ENCODE data around the gene BEND5. TPM values are rescaled to one million over a fixed set of nuclear protein-coding genes. Genes with fewer than 3 reads are reported as not detected.

Gene BEND5
- total RNA-seq, 2 donors from 2014 or later = 4.9 to 5.2 TPM

DNA sequence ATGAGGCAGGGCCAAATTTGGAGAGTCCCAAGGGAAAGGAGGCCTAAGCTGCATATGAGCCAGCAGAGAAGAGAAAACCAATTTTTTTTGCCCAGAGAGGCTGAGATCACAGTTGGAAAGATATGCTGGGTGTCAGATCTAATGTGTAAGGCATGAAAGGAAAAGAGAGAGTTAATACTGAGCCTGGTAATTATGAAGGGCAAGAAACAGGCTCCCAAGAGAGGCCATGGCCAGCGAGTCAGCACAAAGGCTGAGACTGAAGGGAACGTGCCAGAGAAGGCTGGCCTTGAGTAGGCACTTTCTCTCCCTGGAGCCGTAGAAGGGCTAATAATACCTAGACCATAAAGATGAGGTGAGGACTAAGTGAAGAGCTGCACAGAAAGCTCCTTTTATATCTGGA is 31.8 kb upstream of the BEND5 start:
- no peaks in the 10 kb centered on the region for H3K4me1 ChIP-seq (replicated peaks)
- TF ChIP-seq POLR2AphosphoS5 (IDR thresholded peaks at IDR 0.05) (no peak), POLR2A (IDR thresholded peaks at IDR 0.05) (no peak)
- TF ChIP-seq, protein P1, sequence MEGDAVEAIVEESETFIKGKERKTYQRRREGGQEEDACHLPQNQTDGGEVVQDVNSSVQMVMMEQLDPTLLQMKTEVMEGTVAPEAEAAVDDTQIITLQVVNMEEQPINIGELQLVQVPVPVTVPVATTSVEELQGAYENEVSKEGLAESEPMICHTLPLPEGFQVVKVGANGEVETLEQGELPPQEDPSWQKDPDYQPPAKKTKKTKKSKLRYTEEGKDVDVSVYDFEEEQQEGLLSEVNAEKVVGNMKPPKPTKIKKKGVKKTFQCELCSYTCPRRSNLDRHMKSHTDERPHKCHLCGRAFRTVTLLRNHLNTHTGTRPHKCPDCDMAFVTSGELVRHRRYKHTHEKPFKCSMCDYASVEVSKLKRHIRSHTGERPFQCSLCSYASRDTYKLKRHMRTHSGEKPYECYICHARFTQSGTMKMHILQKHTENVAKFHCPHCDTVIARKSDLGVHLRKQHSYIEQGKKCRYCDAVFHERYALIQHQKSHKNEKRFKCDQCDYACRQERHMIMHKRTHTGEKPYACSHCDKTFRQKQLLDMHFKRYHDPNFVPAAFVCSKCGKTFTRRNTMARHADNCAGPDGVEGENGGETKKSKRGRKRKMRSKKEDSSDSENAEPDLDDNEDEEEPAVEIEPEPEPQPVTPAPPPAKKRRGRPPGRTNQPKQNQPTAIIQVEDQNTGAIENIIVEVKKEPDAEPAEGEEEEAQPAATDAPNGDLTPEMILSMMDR (IDR thresholded peaks at IDR 0.05) = no peak
- DNase-seq (ENCODE audit: low spot score) = no peak
- WGBS = 70% methylated on average over 3 of the region's 3 CpGs
- no peaks in the 10 kb centered on the region for H3K9me3 ChIP-seq
- H3K27me3 ChIP-seq (replicated peaks; ENCODE audit: insufficient read depth) = no peaks in the 10 kb centered on the region
- H3K4me3 ChIP-seq = no peak overlapping the region
- intact Hi-C loops (cut with DNase I) = no loop called here
- no peak overlapping the region for H3K27ac ChIP-seq
- H3K36me3 ChIP-seq = no peaks in the 10 kb centered on the region

DNA sequence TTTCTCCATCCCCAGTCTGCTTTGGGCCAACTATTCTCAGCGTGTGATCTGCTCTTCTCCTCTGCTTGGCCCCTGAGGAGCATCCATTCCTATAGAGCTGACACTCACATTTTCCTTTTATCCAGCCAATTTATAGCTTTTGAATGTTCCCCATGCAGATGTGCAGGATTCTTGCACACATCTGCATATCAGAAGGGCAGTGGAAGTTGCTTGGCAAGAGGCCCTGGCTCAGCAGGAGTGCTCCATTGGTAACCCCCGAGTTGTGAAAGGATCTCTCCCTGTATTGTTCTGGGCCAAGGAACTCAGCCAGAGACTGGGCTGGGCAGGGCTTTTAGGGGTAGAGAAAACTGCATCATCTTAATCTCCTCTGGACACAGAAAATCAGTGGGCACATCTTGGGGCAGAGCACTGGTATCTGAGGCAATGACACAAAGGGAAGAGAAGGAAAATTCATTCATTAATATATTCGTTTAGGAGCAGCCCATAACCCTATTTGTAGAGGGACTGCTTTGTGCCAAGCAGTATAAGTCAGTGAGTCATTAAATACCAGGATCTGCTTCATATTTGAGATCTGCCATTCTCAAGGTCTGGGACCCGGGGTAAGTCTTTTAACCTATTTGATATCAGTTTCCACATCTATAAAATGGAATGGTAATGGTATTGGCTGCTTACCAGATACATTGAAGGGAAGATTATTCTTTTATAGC is 31.0 kb upstream of the BEND5 start:
- Histone ChIP-seq H3K9me3 (no peaks in the 10 kb centered on the region), H3K36me3 (no peaks in the 10 kb centered on the region), H3K4me3 (no peak overlapping the region), H3K27me3 (replicated peaks; ENCODE audit: insufficient read depth) (no peaks in the 10 kb centered on the region), H3K27ac (no peak overlapping the region), H3K4me1 (replicated peaks) (no peaks in the 10 kb centered on the region)
- no peak for TF ChIP-seq POLR2AphosphoS5 (IDR thresholded peaks at IDR 0.05)
- TF ChIP-seq POLR2A (IDR thresholded peaks at IDR 0.05) = no peak
- TF ChIP-seq, protein P1 (IDR thresholded peaks at IDR 0.05) = no peak
- WGBS = 33% methylated on average over 4 of the region's 4 CpGs
- DNase-seq (ENCODE audit: low spot score) = no peak
- intact Hi-C loops (cut with DNase I) = no loop called here

DNA sequence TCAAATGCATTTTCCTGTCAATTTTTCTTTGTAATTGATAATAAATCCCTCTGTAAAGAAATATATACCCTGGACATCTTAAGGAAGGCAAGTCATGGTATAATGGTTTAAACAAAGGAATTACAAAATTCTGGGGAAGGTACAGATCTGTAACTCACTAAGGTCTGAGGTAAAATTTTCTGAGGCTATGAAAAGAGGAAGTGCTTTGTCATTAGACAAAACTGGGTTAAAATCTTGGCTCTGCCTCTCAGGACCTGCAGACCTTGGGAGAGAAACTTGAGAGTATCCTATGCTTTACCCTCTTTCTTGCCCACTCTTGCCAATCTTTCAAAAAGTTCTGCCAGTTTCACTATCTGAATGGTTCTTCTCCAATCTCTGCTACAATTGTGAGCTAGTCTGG is 26.8 kb upstream of the BEND5 start:
- Histone ChIP-seq H3K27ac (no peak overlapping the region), H3K36me3 (no peaks in the 10 kb centered on the region), H3K4me3 (no peak overlapping the region), H3K9me3 (no peaks in the 10 kb centered on the region), H3K27me3 (replicated peaks; ENCODE audit: insufficient read depth) (no peaks in the 10 kb centered on the region), H3K4me1 (replicated peaks) (no peaks in the 10 kb centered on the region)
- intact Hi-C loops (cut with DNase I) = no loop called here
- TF ChIP-seq POLR2AphosphoS5 (IDR thresholded peaks at IDR 0.05) (no peak), POLR2A (IDR thresholded peaks at IDR 0.05) (no peak)
- TF ChIP-seq, protein P1 (IDR thresholded peaks at IDR 0.05) = no peak
- no peak for DNase-seq (ENCODE audit: low spot score)

DNA sequence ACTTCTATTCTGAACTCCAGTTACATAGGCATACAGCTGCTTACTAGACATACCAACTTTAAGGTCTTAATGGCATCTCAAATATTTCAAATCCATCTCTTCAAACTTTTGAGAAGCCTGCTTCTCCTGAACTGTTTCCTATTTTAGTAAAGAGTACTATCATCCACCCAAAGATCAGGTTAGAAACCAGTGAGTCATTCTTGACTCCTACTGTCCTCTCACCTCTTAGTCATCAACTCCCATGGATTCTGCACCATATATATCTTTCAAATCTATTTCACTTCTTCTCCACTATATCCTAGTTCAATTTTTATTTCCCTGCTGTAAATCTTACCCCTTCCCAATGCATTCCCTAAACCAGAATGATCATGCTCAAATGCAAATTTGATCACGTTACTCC is 18.1 kb upstream of the BEND5 start:
- Histone ChIP-seq H3K4me1 (replicated peaks) (no peaks in the 10 kb centered on the region), H3K27me3 (replicated peaks; ENCODE audit: insufficient read depth) (no peaks in the 10 kb centered on the region), H3K27ac (no peak overlapping the region), H3K4me3 (no peak overlapping the region), H3K9me3 (no peaks in the 10 kb centered on the region), H3K36me3 (no peaks in the 10 kb centered on the region)
- DNase-seq (ENCODE audit: low spot score) = no peak
- TF ChIP-seq, protein P1 (IDR thresholded peaks at IDR 0.05) = no peak
- TF ChIP-seq POLR2AphosphoS5 (IDR thresholded peaks at IDR 0.05) = no peak
- TF ChIP-seq POLR2A (IDR thresholded peaks at IDR 0.05) = no peak
- 0% methylated on average over 1 of the region's 1 CpG for WGBS
- intact Hi-C loops (cut with DNase I) = no loop called here

DNA sequence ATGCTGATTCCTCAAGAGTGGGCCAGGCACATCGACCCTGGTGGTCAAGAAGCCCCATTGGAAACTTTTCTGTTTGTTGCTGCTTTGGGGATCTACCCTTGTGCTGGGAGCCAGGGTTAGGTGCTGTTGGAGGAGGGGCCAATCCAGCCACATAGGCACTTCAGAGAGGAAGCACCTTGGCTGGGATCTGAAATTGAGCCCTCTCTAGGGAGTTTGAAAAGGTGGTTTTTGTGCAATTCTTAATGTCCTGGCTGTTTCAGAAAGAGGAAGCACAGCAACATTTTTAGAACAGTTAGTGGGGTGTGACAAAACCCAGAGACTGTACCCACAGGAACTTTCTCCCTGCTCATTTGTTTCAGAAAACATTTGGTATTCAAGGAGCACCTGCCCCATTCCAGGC is 17.2 kb upstream of the BEND5 start:
- no peak for DNase-seq (ENCODE audit: low spot score)
- Histone ChIP-seq H3K27ac (no peak overlapping the region), H3K4me1 (replicated peaks) (no peaks in the 10 kb centered on the region), H3K27me3 (replicated peaks; ENCODE audit: insufficient read depth) (no peaks in the 10 kb centered on the region), H3K4me3 (no peak overlapping the region), H3K36me3 (no peaks in the 10 kb centered on the region), H3K9me3 (no peaks in the 10 kb centered on the region)
- WGBS = 73% methylated on average over 1 of the region's 1 CpG
- TF ChIP-seq, protein P1 (IDR thresholded peaks at IDR 0.05) = no peak
- TF ChIP-seq POLR2A (IDR thresholded peaks at IDR 0.05) = no peak
- TF ChIP-seq POLR2AphosphoS5 (IDR thresholded peaks at IDR 0.05) = no peak
- intact Hi-C loops (cut with DNase I) = no loop called here

Measured in prostate gland (tissue), 2 donors.